Measurements from ENCODE around the gene SOST. TPM values are rescaled to one million over a fixed set of nuclear protein-coding genes. Genes with fewer than 3 reads are reported as not detected.

SOST gene
- polyA plus RNA-seq, 1 donor from 2014 or later: 0.10 TPM

DNA sequence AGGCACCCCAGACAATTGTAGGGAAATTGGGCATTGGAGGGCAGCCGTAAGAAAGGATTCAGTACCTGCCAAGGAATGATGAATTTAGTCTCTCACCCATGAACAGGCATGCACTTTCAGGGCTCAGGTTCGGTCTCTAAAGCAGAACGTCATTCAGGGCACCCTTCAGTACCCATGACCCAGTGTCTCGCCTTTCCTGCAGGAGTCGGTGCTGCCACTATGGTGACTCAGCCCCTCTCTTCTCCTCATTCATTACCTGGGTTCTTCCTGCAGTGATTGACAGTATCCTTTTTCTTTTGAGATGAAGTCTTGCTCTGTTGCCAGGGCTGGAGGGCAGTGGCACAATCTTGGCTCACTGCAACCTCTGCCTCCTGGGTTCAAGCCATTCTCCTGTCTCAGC lies 8.4 kb downstream of the SOST start:
- Histone ChIP-seq H3K27me3 (ENCODE audit: insufficient read depth, low read depth, low read length) (peaks cover 11% of the 10 kb centered on the region), H2AFZ (ENCODE audit: low read depth, low read length) (no peak overlapping the region)

GRCh38 chr17:43745541-43745940 lies 13.1 kb downstream of the SOST start:
- Histone ChIP-seq H3F3A (ENCODE audit: insufficient read depth, low read length, poor library complexity, severe bottlenecking) (no peaks in the 10 kb centered on the region), H3K79me2 (replicated peaks; ENCODE audit: insufficient read depth, low read length) (no peaks in the 10 kb centered on the region), H3K4me2 (ENCODE audit: low read length) (no peak overlapping the region), H3K27me3 (ENCODE audit: insufficient read depth, low read depth, low read length) (no peaks in the 10 kb centered on the region), H3K4me3 (ENCODE audit: low read length) (no peak overlapping the region), H3K36me3 (ENCODE audit: insufficient read depth, low read length) (no peaks in the 10 kb centered on the region), H3K9me2 (ENCODE audit: insufficient read depth, low read length) (no peaks in the 10 kb centered on the region), H3K9ac (ENCODE audit: low read length) (no peak overlapping the region), H3K9me3 (ENCODE audit: low read length) (no peaks in the 10 kb centered on the region), H3K27ac (ENCODE audit: low read length) (no peak overlapping the region), H4K20me1 (ENCODE audit: insufficient read depth) (no peaks in the 10 kb centered on the region), H2AFZ (ENCODE audit: low read depth, low read length) (no peak overlapping the region)
- TF ChIP-seq SMC3 (conservative IDR thresholded peaks at IDR 0.05; ENCODE audit: poor library complexity) (no peak), MXI1 (conservative IDR thresholded peaks at IDR 0.05; ENCODE audit: poor library complexity, severe bottlenecking) (no peak), EP300 (conservative IDR thresholded peaks at IDR 0.05; ENCODE audit: poor library complexity, severe bottlenecking) (no peak), EZH2 (IDR thresholded peaks at IDR 0.05; ENCODE audit: borderline replicate concordance, insufficient read depth, low read length, poor library complexity, severe bottlenecking) (no peak), TAF1 (IDR thresholded peaks at IDR 0.05; ENCODE audit: low read depth) (no peak), POLR2AphosphoS5 (IDR thresholded peaks at IDR 0.05) (no peak), RAD21 (conservative IDR thresholded peaks at IDR 0.05) (no peak)
- TF ChIP-seq, protein P1, sequence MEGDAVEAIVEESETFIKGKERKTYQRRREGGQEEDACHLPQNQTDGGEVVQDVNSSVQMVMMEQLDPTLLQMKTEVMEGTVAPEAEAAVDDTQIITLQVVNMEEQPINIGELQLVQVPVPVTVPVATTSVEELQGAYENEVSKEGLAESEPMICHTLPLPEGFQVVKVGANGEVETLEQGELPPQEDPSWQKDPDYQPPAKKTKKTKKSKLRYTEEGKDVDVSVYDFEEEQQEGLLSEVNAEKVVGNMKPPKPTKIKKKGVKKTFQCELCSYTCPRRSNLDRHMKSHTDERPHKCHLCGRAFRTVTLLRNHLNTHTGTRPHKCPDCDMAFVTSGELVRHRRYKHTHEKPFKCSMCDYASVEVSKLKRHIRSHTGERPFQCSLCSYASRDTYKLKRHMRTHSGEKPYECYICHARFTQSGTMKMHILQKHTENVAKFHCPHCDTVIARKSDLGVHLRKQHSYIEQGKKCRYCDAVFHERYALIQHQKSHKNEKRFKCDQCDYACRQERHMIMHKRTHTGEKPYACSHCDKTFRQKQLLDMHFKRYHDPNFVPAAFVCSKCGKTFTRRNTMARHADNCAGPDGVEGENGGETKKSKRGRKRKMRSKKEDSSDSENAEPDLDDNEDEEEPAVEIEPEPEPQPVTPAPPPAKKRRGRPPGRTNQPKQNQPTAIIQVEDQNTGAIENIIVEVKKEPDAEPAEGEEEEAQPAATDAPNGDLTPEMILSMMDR (IDR thresholded peaks at IDR 0.05; ENCODE audit: poor library complexity, severe bottlenecking): no peak
- TF ChIP-seq, protein P2, sequence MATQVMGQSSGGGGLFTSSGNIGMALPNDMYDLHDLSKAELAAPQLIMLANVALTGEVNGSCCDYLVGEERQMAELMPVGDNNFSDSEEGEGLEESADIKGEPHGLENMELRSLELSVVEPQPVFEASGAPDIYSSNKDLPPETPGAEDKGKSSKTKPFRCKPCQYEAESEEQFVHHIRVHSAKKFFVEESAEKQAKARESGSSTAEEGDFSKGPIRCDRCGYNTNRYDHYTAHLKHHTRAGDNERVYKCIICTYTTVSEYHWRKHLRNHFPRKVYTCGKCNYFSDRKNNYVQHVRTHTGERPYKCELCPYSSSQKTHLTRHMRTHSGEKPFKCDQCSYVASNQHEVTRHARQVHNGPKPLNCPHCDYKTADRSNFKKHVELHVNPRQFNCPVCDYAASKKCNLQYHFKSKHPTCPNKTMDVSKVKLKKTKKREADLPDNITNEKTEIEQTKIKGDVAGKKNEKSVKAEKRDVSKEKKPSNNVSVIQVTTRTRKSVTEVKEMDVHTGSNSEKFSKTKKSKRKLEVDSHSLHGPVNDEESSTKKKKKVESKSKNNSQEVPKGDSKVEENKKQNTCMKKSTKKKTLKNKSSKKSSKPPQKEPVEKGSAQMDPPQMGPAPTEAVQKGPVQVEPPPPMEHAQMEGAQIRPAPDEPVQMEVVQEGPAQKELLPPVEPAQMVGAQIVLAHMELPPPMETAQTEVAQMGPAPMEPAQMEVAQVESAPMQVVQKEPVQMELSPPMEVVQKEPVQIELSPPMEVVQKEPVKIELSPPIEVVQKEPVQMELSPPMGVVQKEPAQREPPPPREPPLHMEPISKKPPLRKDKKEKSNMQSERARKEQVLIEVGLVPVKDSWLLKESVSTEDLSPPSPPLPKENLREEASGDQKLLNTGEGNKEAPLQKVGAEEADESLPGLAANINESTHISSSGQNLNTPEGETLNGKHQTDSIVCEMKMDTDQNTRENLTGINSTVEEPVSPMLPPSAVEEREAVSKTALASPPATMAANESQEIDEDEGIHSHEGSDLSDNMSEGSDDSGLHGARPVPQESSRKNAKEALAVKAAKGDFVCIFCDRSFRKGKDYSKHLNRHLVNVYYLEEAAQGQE (IDR thresholded peaks at IDR 0.05; ENCODE audit: borderline replicate concordance): no peak

More for the DNA sequence above, 8.4 kb downstream of the SOST start:
- H3F3A ChIP-seq (ENCODE audit: insufficient read depth, low read length, poor library complexity, severe bottlenecking): no peaks in the 10 kb centered on the region
- H3K36me3 ChIP-seq (ENCODE audit: insufficient read depth, low read length): no peaks in the 10 kb centered on the region
- H3K4me3 ChIP-seq (ENCODE audit: low read length): no peak overlapping the region
- no peak overlapping the region for H3K4me2 ChIP-seq (ENCODE audit: low read length)
- TF ChIP-seq MXI1 (conservative IDR thresholded peaks at IDR 0.05; ENCODE audit: poor library complexity, severe bottlenecking) (no peak), TAF1 (IDR thresholded peaks at IDR 0.05; ENCODE audit: low read depth) (no peak)
- H3K27ac ChIP-seq (ENCODE audit: low read length): no peak overlapping the region
- no peaks in the 10 kb centered on the region for H3K9me3 ChIP-seq (ENCODE audit: low read length)
- H3K9me2 ChIP-seq (ENCODE audit: insufficient read depth, low read length): no peaks in the 10 kb centered on the region
- no peaks in the 10 kb centered on the region for H3K79me2 ChIP-seq (replicated peaks; ENCODE audit: insufficient read depth, low read length)
- H4K20me1 ChIP-seq (ENCODE audit: insufficient read depth): no peaks in the 10 kb centered on the region
- H3K9ac ChIP-seq (ENCODE audit: low read length): no peak overlapping the region

DNA sequence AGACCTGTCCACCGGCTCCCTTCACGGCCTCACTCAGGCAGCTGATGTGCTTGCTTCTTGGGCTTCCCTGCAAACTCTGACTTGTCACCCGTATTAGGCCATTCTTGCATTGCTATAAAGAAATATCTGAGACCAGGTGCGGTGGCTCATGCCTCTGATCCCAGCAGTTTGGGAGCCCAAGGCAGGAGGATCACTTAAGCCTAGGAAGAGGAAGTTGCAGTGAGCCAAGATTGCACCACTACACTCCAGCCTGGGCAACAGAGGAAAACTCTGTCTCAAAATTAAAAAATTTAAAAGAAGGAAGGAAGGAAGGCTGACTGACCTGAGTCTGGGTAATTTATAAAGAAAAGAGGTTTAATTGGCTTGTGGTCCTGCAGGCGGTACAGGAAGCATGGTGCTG lies 17.0 kb downstream of the SOST start:
- TF ChIP-seq, protein P1 (IDR thresholded peaks at IDR 0.05; ENCODE audit: poor library complexity, severe bottlenecking): no peak
- no peak for TF ChIP-seq TAF1 (IDR thresholded peaks at IDR 0.05; ENCODE audit: low read depth)
- TF ChIP-seq, protein P2 (IDR thresholded peaks at IDR 0.05; ENCODE audit: borderline replicate concordance): no peak
- no peak for TF ChIP-seq MXI1 (conservative IDR thresholded peaks at IDR 0.05; ENCODE audit: poor library complexity, severe bottlenecking)
- TF ChIP-seq EZH2 (IDR thresholded peaks at IDR 0.05; ENCODE audit: borderline replicate concordance, insufficient read depth, low read length, poor library complexity, severe bottlenecking): no peak
- TF ChIP-seq SMC3 (conservative IDR thresholded peaks at IDR 0.05; ENCODE audit: poor library complexity): no peak
- no peak for TF ChIP-seq POLR2AphosphoS5 (IDR thresholded peaks at IDR 0.05)
- no peak for TF ChIP-seq RAD21 (conservative IDR thresholded peaks at IDR 0.05)
- TF ChIP-seq EP300 (conservative IDR thresholded peaks at IDR 0.05; ENCODE audit: poor library complexity, severe bottlenecking): no peak
- no peak overlapping the region for H3K4me3 ChIP-seq (ENCODE audit: low read length)
- H3K36me3 ChIP-seq (ENCODE audit: insufficient read depth, low read length): no peaks in the 10 kb centered on the region
- H3F3A ChIP-seq (ENCODE audit: insufficient read depth, low read length, poor library complexity, severe bottlenecking): no peaks in the 10 kb centered on the region
- H3K9ac ChIP-seq (ENCODE audit: low read length): no peak overlapping the region
- no peaks in the 10 kb centered on the region for H3K9me2 ChIP-seq (ENCODE audit: insufficient read depth, low read length)
- H2AFZ ChIP-seq (ENCODE audit: low read depth, low read length): no peak overlapping the region
- H3K27me3 ChIP-seq (ENCODE audit: insufficient read depth, low read depth, low read length): no peaks in the 10 kb centered on the region
- H3K4me2 ChIP-seq (ENCODE audit: low read length): no peak overlapping the region
- H3K79me2 ChIP-seq (replicated peaks; ENCODE audit: insufficient read depth, low read length): no peaks in the 10 kb centered on the region
- no peak overlapping the region for H3K27ac ChIP-seq (ENCODE audit: low read length)
- no peaks in the 10 kb centered on the region for H3K9me3 ChIP-seq (ENCODE audit: low read length)
- H4K20me1 ChIP-seq (ENCODE audit: insufficient read depth): no peaks in the 10 kb centered on the region

Measured in neural cell (in vitro differentiated cells).